GM21576 (cell line): ENCODE data around the gene HIRA.

Experiments used
- ATAC-seq: cut with Tn5 transposase; IDR thresholded peaks from one replicate; pipeline ENCODE4 v1.9.1; 2021; ENCODE audit warnings: mild to moderate bottlenecking, moderate library complexity; ENCODE audit not compliant: unreplicated experiment

HIRA gene

GRCh38 chr22:19431649-19432132 is at the start of gene HIRA:
Gene HIRA (minus strand): TSS chr22:19431733. CDS start chr22:19431476, 257 bp downstream.
- ATAC-seq, result peak; percentile 39

DNA sequence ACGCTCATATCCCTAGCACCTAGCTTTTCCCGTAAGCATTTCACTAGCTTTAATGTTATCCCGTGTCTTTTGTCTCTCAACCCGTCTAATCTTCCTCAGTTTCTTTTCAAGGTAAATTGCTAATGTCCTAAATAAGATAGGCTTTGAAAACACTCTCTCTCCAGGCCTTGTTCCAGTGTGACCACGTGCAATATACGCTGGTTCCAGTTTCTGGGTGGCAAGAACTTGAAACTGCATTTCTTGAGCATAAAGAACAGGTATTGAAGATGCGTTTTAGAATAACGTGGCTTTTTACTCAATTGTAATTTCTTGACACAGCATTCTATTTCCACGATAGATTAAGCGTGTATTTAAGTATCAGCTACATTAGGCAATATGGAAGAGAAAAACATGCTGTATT is 49.3 kb upstream of the HIRA start:
- ATAC-seq, result no peak

- no peak for ATAC-seq
Measured at GRCh38 chr22:19480173-19480568, 48.6 kb upstream of the HIRA start.

- peak; percentile 80 for ATAC-seq
Measured at GRCh38 chr22:19479355-19480172, 48.0 kb upstream of the HIRA start, which contains the start of gene CDC45. Gene CDC45 (plus strand): TSS chr22:19479920. CDS start chr22:19479969, 49 bp downstream.

GRCh38 chr22:19478901-19479354 is 47.4 kb upstream of the HIRA start, which contains the start of gene UFD1:
Gene UFD1 (minus strand): TSS chr22:19479193. CDS start chr22:19479085, 108 bp downstream.
- ATAC-seq, result peak; percentile 39

- no peak for ATAC-seq
Measured at GRCh38 chr22:19478045-19478900, 46.7 kb upstream of the HIRA start.

- ATAC-seq, result no peak
Measured at GRCh38 chr22:19477321-19478044, 46.0 kb upstream of the HIRA start.

DNA sequence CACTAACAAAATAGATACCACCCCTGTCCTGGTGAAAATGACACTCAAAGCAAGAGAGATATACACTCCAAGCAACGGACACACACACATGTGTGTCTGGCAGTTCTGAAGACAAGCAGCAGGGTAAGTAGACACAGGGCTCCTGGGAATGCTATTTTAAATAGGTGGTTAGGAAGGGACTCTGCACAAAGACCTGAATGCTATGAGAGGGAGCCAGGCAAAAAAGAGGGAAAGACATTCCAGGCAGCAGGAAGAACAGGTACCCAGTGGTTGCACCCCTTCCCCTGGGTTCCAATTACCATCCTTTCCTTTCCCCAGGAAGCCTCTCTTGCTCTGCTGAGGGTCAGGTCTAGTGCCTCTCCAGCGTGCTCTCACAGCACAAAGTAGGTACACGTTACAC is 44.5 kb upstream of the HIRA start:
- ATAC-seq, result no peak

DNA sequence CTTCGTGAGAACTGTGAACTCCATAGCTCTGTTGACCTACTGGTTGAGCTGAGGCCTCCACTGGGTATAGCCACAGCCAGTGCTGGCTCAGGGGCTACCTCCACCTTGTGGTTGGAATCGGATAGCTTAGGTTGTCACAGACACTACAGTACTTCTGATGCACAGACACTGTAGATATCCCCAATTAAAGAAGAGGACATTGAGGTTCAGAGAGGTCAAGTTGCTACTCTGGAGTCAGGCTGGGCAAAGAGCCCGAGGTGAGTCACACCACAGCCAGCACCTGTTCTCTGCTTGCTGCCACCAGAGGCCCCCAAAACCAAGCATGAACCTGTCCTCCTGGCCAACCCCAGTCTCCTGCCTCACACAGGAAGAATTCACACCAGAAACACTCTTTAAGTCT is 42.0 kb upstream of the HIRA start:
- no peak for ATAC-seq

DNA sequence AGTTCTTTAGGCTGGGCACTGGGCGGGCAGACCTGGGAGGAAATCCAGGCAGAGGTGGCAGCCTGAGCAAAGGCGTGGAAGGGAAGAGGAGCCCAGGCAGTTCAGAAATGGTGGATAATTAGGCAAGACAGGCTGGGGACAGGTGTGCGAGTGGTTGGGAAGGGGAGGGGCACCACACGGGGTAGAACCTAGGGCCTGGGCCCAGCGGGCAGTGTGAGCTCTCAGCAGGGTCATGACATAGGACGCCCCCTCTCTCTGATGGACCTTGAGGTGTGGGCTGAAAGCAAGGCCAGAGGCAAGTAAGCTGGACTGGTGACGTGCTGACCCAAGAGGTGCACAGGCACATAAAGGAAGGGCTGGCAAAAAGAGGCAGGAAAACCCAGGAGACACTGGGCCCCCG is 40.7 kb upstream of the HIRA start:
- ATAC-seq, result no peak

- no peak for ATAC-seq
Measured at GRCh38 chr22:19471572-19471971, 40.0 kb upstream of the HIRA start.

GRCh38 chr22:19470010-19470409 is 38.5 kb upstream of the HIRA start:
- ATAC-seq, result no peak

GRCh38 chr22:19469421-19469820 is 37.9 kb upstream of the HIRA start:
- no peak for ATAC-seq

- no peak for ATAC-seq
Measured at GRCh38 chr22:19467912-19468311, 36.4 kb upstream of the HIRA start.

- ATAC-seq, result no peak
Measured at GRCh38 chr22:19466848-19467752, 35.6 kb upstream of the HIRA start.

DNA sequence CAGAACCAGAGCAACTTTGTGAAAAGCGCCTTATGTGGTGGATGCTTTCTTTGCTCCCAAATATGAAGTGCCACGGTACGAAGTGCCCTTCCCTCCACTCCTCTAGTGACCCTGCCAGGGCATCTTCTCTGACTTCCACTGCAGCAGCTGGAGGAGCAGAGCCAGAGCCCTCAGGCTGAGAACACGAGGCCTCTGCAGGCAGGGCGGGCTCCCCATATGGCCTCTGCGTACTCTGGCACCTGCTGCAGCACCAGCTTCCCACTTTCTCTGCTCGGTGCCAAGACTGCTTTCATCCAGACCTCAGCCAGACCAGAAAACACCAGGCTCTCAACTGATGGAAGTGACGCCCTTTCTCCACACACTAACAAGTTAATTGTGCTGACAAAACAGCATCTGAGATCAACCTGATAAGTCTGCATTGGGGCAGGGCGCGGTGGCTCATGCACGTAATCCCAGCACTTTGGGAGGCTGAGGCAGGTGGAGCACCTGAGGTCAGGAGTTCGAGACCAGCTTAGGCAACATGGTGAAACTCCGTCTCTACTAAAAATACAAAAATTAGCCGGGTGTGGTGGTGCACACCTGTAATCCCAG is 34.7 kb upstream of the HIRA start:
- no peak for ATAC-seq

GRCh38 chr22:19464975-19465374 is 33.4 kb upstream of the HIRA start:
- ATAC-seq, result no peak

DNA sequence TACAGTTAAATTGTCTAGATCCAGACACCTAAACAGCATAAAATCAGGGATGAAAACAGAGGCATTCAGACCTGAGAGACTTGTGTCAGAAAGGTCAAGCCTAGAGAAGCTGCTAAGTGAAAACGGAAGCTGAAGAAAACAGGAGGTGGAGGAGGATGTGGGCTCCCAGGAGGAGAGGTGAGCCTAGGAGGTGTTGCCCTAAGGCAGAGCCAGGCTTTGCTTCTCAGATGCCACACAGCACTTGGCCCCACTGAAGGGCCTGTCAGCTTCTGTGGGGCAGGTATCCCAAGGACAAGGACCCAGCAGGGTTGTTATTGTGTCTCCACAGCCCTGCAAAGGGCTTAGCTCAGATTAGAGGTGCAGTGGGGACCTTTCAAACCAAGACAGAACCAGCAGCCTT is 33.0 kb upstream of the HIRA start:
- ATAC-seq, result no peak
